ENCODE data around the gene CAPG.

Gene CAPG

DNA sequence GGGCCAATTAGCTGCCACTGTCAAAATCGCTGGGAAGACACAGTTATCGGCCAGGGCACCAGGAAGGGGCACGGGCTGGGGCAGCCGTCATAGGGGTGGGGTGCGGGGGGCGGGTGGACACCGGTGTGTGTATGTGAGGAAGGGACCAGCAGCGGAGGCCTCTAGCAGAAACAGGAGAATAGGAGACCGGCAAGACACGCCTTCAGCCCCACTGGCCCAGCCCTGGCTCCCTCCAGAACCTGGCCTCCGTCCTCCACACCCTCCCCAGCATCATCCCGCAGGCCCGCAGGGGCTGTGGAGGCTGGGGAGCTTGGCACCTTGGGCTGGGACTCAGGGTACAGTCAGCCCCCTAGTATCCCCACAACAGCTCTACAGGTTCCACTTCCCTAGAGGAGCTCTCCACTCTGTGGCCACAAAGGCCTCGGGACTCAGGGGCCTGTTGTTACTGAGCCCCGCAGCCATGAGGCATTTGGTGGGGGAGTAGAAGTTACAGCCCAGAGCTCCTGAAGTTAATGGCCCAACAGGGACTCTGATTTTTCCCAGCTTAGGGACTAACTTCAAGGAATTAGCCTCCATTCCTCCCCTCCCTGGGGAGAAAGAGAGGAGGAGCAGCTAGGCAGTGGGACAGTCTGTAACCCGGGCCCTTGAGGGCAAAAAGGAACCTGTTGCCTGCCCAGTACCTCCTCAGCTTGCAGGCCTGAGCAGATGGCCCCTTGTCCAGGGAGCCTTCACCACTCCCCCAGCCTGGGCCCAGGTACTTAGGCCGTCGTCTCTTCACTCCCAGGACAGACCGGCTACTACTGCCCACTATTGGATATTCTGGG lies 28.2 kb upstream of the CAPG start:
- no peak for DNase-seq (ENCODE audit: low read depth in 2 of 2)

GRCh38 chr2:85437488-85438200 lies 27.5 kb upstream of the CAPG start:
- no peak for DNase-seq (ENCODE audit: low read depth in 2 of 2)

GRCh38 chr2:85436836-85437487 lies 26.8 kb upstream of the CAPG start:
- no peak for DNase-seq (ENCODE audit: low read depth in 2 of 2)

DNA sequence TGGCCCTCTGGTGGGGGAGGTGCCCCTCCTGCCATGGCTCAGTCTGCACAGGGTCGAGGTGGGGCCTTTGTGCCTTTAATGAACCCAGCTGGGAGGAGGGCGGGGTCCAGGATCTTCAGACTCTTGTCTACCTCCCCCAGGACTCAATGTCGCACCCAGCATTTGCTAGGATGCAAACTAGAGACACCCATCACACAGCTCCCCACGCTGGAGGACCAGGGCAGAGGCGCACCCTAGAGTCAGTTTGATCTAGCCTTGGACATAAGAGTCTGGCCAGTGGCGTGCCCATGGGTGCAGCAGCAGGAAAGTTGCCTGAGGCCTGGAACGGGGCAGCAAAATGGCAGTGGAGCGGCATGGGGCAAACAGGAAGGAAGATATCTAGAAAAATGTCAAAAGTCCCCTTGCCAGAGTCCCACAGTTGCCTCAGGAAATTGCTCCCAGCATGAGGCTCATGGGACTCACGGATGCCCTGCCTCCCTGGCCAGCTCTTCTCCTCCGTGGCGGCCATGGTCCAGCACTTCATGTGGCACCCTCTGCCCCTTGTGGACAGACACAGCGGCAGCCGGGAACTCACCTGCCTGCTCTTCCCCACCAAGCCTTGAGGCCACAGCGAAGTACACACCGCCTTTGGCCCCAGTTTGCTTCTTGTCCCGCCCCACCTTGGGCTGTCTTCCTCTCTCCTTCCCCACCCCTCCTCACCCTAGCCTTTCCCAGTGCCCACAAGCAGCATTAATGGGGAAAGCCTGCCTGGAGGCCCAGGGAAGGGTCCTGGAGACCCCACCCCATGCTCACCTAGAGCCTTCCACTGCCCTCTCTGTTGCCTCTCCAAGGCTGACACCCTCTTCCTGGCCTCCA lies 26.0 kb upstream of the CAPG start:
- no peak for DNase-seq (ENCODE audit: low read depth in 2 of 2)

GRCh38 chr2:85435220-85435958 lies 25.2 kb upstream of the CAPG start:
- no peak for DNase-seq (ENCODE audit: low read depth in 2 of 2)

DNA sequence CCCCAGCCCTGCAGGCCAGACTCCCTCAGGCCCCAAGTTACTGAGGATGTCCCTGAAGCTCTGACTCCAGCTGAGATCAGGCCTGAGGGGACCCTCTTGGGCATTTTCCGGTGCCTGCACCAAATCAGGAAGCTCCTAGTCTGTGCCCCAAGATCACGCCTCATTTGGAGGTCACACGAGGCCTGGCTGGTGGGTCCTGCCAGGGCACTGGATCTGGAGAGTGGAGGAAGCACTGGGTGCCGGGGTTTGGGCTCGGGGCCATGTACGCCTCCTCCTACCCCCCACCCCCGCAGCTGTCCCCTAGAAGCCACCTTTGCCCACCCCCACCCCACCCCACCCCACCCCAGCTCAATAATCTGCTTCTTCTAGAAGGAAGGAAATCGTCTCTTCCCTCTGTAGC lies 24.5 kb upstream of the CAPG start:
- no peak for DNase-seq (ENCODE audit: low read depth in 2 of 2)

DNA sequence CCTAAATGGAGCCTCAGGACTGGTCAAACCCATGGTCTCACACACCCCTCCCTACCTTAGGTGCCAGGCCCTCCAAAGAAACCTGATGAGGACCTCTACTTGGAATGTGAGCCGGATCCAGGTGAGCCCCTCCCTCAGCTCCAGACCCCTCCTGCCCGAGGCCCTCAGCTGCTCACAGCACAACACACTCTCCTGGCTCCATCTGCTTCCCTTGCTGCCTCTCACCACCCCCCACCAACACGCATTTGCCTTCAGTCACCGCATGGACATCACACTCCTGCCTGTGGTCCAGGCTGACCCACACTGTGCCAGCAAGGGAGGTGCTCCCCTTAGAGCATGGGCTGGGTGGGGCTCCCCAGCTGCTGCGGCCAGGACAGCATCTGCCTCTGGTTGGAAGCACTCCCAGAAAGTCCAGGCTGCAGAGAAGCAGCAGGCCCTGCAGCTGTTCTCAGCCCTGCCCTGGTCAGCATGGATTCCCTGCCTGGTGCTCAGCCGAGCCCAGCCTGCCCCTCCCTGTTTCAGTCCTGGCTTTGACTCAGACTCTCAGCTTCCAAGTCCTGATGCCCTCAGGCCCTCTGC lies 23.4 kb upstream of the CAPG start:
- no peak for DNase-seq (ENCODE audit: low read depth in 2 of 2)

- DNase-seq (ENCODE audit: low read depth in 2 of 2), result no peak
Measured at GRCh38 chr2:85431570-85432205, 21.5 kb upstream of the CAPG start.

- DNase-seq (ENCODE audit: low read depth in 2 of 2), result no peak
Measured at GRCh38 chr2:85430752-85431569, 20.8 kb upstream of the CAPG start.

- DNase-seq (ENCODE audit: low read depth in 2 of 2), result no peak
Measured at GRCh38 chr2:85429924-85430289, 19.7 kb upstream of the CAPG start.

- no peak for DNase-seq (ENCODE audit: low read depth in 2 of 2)
Measured at GRCh38 chr2:85429213-85429923, 19.2 kb upstream of the CAPG start.

GRCh38 chr2:85428343-85428881 lies 18.2 kb upstream of the CAPG start:
- DNase-seq (ENCODE audit: low read depth in 2 of 2), result no peak

GRCh38 chr2:85427300-85427835 lies 17.2 kb upstream of the CAPG start:
- no peak for DNase-seq (ENCODE audit: low read depth in 2 of 2)

GRCh38 chr2:85425588-85425987 lies 15.4 kb upstream of the CAPG start:
- DNase-seq (ENCODE audit: low read depth in 2 of 2), result no peak

- no peak for DNase-seq (ENCODE audit: low read depth in 2 of 2)
Measured at GRCh38 chr2:85423525-85423924, 13.4 kb upstream of the CAPG start.

GRCh38 chr2:85422072-85422457 lies 11.9 kb upstream of the CAPG start:
- DNase-seq (ENCODE audit: low read depth in 2 of 2), result no peak

DNA sequence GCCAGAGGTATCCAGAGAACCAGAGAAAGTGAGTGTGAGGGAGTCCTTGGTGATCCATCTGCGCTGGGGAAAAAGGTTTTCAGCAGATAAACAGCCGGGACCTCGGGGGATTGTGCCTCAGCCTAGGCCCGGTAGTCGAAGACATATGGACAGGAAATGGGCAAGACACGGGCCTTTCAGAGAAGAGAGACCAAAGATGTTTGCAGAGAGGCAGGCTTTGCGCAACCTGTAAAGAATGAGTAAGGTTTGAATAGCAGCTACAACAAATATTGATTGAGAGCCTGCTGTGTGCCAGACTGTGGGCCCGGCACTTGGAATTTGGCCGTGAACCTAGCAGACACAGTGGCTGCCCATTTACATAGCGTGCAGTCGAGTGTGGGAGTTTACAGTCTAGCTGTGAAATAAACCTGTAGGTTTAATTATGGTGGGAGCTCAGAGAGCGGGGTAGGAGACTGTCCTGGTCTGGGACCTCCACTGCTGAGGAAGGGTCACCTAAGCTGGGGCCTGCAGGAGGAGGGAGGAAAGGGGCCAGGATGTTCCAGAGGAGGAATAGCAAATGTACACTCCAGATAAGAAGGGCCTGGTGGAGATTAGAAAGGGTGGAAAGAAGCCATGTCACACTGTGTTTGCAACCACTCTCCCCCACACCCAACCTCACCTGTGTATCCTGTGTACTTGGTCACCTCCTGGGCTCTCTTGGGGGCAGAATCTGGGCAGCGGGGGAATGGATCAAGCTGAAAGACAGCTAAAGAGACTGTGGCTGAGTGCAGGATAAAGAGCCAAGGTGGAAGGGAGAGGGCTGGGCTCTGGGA lies 11.3 kb upstream of the CAPG start:
- DNase-seq (ENCODE audit: low read depth in 2 of 2), result no peak
